OCI-LY3 (cell line): Measurements from ENCODE around the gene GRID1.

Source experiments
- CTCF ChIP-seq: fragments of 200-600, 300-600 bp; sonication (generic); IDR thresholded peaks from 2 replicates; pipeline ENCODE4 v1.5.1; 2014; ENCODE audit warnings: antibody characterized with exemption, low read length, low read depth
- EZH2phosphoT487 ChIP-seq: fragments of 200-600 bp; shearing (Covaris generic); IDR thresholded peaks from 2 replicates; pipeline ENCODE4 v1.6.1; 2018; ENCODE audit warnings: antibody characterized with exemption, mixed run types, low read depth

DNA sequence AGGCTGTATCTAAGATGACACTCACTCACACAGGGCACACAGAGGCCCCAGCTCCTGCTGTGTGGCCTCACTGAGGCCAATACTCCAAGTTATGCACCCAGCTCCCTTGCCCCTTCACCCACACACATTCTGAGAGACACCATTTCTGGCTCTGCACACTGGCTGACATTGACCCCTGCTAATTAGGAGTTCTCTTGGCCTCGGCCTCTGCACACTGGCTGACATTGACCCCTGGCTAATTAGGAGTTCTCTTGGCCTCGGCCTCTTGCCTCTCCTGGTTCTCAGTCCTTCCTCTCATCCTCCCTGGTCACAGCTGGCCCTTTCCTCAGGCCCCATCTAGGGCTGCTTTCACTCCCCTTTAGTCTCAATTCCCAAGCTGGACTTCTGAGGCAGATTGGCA, 97.3 kb downstream of the GRID1 start:
- TF ChIP-seq CTCF (no peak), EZH2phosphoT487 (no peak)
